Hepatocyte (in vitro differentiated cells): ENCODE measurements around the gene TBC1D7. TPM values are rescaled to one million over a fixed set of nuclear protein-coding genes. Genes with fewer than 3 reads are reported as not detected.

Experiments
- DNase-seq: peaks from one replicate; pipeline ENCODE4 v3.0.0-alpha.2; 2016; ENCODE audit warnings: low spot score
- H2AFZ ChIP-seq: fragments of 200-600 bp; sonication (generic); 2 replicates; pipeline ENCODE4 v1.6.0; 2016; ENCODE audit warnings: antibody characterized with exemption, mild to moderate bottlenecking
- H3K27ac ChIP-seq: fragments of 200-600 bp; sonication (generic); 2 replicates; pipeline ENCODE4 v1.5.1; 2016; ENCODE audit warnings: mild to moderate bottlenecking
- H3K27me3 ChIP-seq: fragments of 200-600 bp; sonication (generic); 2 replicates; pipeline ENCODE4 v1.6.1; 2016
- H3K36me3 ChIP-seq: fragments of 200-600 bp; sonication (generic); replicated peaks from 2 replicates; pipeline ENCODE4 v1.5.1; 2016; ENCODE audit warnings: low read depth; ENCODE audit not compliant: insufficient read depth
- H3K4me1 ChIP-seq: fragments of 200-600 bp; sonication (generic); 2 replicates; pipeline ENCODE4 v1.5.1; 2016; ENCODE audit warnings: mild to moderate bottlenecking, moderate library complexity; ENCODE audit not compliant: insufficient read depth
- H3K4me2 ChIP-seq: fragments of 200-600 bp; sonication (generic); 2 replicates; pipeline ENCODE4 v1.6.0; 2016
- H3K4me3 ChIP-seq: fragments of 200-600 bp; sonication (generic); 2 replicates; pipeline ENCODE4 v1.5.1; 2016; ENCODE audit warnings: mild to moderate bottlenecking
- H3K79me2 ChIP-seq: fragments of 200-600 bp; sonication (generic); 2 replicates; pipeline ENCODE4 v1.6.0; 2017; ENCODE audit warnings: mild to moderate bottlenecking
- H3K9me2 ChIP-seq: fragments of 200-600 bp; sonication (generic); replicated peaks from 2 replicates; pipeline ENCODE4 v1.6.0; 2017; ENCODE audit warnings: mild to moderate bottlenecking; ENCODE audit not compliant: insufficient read depth
- H3K9me3 ChIP-seq: fragments of 200-600 bp; sonication (generic); 2 replicates; pipeline ENCODE4 v1.5.1; 2016; ENCODE audit warnings: low read depth, mild to moderate bottlenecking
- H4K20me1 ChIP-seq: fragments of 200-600 bp; sonication (generic); 2 replicates; pipeline ENCODE4 v1.6.0; 2016; ENCODE audit warnings: mild to moderate bottlenecking; ENCODE audit not compliant: insufficient read depth, poor library complexity, severe bottlenecking
- EZH2 ChIP-seq: fragments of 200-600 bp; sonication (generic); IDR thresholded peaks from 2 replicates; pipeline ENCODE4 v1.6.1; 2016; ENCODE audit warnings: antibody characterized with exemption, mild to moderate bottlenecking, borderline replicate concordance
- EZH2phosphoT487 ChIP-seq: fragments of 200-600 bp; sonication (generic); IDR thresholded peaks from one replicate; pipeline ENCODE4 v1.6.1; 2018; ENCODE audit warnings: antibody characterized with exemption, mild to moderate bottlenecking, low read depth, moderate library complexity; ENCODE audit not compliant: unreplicated experiment, severe bottlenecking
- WGBS: methylation state at CpG from one replicate; pipeline ENCODE4 v1.1.6; 2016; ENCODE audit warnings: low lambda C conversion rate; ENCODE audit errors: missing lambda C conversion rate; 5-methylcytosine and 5-hydroxymethylcytosine counted together
- polyA plus RNA-seq: library from polyadenylated mRNA; unstranded; fragments of >200 nt; fragmentation: Nextera tagmentation; extraction: Ambion mirVana; gene quantifications from 2 replicates; pipeline ENCODE4 v1.2.1, GENCODE V29; 2016
- total RNA-seq: library from RNA; depleted of rRNA; stranded (reverse); fragments of >200 nt; gene quantifications from 2 replicates; pipeline ENCODE4 v1.2.3, GENCODE V29; 2014
- TF ChIP-seq, protein P1 (sequence below): fragments of 200-600 bp; sonication (generic); IDR thresholded peaks from 2 replicates; pipeline ENCODE4 v1.5.1; 2016; ENCODE audit warnings: antibody characterized with exemption, mild to moderate bottlenecking; ENCODE audit not compliant: poor library complexity

Gene TBC1D7
- total and polyA plus RNA-seq, 2 experiments from 2014 or later = 15.5 to 28.3 TPM

DNA sequence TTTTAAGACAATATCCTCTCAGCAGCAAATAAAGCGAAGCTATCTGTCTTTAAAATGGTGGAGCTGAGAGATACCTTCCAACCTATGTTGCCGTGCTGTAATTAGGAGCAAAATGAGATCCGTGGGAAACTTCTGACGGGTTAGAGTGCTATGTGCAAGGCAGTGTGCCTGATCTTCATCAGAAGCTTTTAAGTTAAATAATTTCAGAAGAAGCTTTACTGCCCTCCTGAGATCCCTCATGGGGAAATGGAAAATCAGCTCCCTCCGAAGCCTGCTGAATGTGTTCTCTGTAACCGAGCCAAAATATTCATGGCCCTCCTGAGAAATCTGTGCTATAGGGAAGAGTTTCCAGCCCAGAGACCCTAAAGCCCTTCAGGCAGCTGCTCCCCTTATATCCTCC lies 43.7 kb upstream of the TBC1D7 start:
- no peak overlapping the region for H3K27ac ChIP-seq
- WGBS = 59% methylated on average over 6 of the region's 6 CpGs
- no peak for DNase-seq
- H3K4me1 ChIP-seq = no peaks in the 10 kb centered on the region
- no peak overlapping the region for H3K4me3 ChIP-seq
- H2AFZ ChIP-seq = no peak overlapping the region
- no peaks in the 10 kb centered on the region for H3K9me2 ChIP-seq
- H3K27me3 ChIP-seq = no peaks in the 10 kb centered on the region
- no peaks in the 10 kb centered on the region for H3K9me3 ChIP-seq
- TF ChIP-seq, protein P1, sequence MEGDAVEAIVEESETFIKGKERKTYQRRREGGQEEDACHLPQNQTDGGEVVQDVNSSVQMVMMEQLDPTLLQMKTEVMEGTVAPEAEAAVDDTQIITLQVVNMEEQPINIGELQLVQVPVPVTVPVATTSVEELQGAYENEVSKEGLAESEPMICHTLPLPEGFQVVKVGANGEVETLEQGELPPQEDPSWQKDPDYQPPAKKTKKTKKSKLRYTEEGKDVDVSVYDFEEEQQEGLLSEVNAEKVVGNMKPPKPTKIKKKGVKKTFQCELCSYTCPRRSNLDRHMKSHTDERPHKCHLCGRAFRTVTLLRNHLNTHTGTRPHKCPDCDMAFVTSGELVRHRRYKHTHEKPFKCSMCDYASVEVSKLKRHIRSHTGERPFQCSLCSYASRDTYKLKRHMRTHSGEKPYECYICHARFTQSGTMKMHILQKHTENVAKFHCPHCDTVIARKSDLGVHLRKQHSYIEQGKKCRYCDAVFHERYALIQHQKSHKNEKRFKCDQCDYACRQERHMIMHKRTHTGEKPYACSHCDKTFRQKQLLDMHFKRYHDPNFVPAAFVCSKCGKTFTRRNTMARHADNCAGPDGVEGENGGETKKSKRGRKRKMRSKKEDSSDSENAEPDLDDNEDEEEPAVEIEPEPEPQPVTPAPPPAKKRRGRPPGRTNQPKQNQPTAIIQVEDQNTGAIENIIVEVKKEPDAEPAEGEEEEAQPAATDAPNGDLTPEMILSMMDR = no peak
- TF ChIP-seq EZH2 (no peak), EZH2phosphoT487 (no peak)
- H3K36me3 ChIP-seq = no peaks in the 10 kb centered on the region
- no peaks in the 10 kb centered on the region for H4K20me1 ChIP-seq
- no peak overlapping the region for H3K4me2 ChIP-seq
- no peaks in the 10 kb centered on the region for H3K79me2 ChIP-seq

DNA sequence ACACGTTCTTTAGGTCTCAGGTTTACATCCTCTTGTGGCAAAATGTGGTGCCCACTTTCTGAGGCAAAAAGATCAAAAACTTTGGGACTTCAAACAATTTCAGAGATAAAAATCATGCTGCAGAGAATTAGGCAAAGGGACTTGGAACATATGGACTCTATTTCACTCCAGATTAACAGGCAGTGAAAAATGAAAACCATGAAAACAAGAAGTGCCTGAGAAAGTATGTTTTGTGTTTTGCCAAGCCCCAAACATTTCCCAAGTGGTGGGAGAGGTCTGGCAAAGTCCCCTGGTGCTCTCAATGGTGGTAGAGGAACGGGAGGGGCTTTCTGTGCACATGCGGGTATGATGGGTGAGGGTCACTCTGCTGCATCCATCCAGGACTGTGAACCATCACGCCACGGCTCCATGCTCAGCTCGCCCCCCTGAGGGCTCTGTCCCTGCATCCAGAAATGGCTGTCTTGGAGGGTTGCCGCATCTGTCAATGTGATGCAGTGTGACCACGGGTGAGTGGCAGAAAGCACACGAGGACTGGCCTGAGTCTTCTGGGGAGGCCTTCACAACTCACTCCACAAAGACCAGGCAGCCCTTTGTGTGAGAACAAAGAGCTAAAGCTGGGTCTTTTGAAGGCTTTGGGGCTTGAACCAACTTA lies 43.2 kb upstream of the TBC1D7 start:
- TF ChIP-seq EZH2phosphoT487 (no peak), EZH2 (no peak)
- TF ChIP-seq, protein P1 = no peak
- H4K20me1 ChIP-seq = no peaks in the 10 kb centered on the region
- DNase-seq = no peak
- H3K27me3 ChIP-seq = no peaks in the 10 kb centered on the region
- no peaks in the 10 kb centered on the region for H3K9me2 ChIP-seq
- no peaks in the 10 kb centered on the region for H3K79me2 ChIP-seq
- no peak overlapping the region for H2AFZ ChIP-seq
- peak overlapping the region; percentile 34 for H3K27ac ChIP-seq
- 76% methylated on average over 9 of the region's 9 CpGs for WGBS
- H3K4me2 ChIP-seq = no peak overlapping the region
- H3K9me3 ChIP-seq = no peaks in the 10 kb centered on the region
- H3K4me1 ChIP-seq = no peaks in the 10 kb centered on the region
- H3K36me3 ChIP-seq = no peaks in the 10 kb centered on the region
- no peak overlapping the region for H3K4me3 ChIP-seq

DNA sequence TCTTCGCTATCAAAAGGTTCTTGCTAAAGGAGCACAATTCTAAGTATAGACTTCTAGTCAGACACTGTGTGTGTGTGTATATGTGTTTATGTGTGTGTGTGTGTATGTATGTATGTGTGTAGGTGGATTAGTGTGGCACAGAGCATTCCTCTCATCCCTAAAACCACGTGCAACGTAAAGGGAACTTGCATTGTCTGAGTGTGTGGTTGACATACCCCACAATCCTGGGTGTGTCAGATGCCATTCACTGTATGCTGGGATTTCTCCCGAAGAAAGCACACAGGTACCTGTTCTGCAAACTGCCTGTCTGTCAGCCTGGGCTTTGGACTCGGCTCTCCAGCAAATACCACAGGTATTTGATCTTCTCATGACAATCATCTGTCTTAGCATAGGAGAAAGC lies 42.3 kb upstream of the TBC1D7 start:
- H2AFZ ChIP-seq = no peak overlapping the region
- H3K79me2 ChIP-seq = no peaks in the 10 kb centered on the region
- no peaks in the 10 kb centered on the region for H3K27me3 ChIP-seq
- peak overlapping the region; percentile 34 for H3K27ac ChIP-seq
- H3K4me1 ChIP-seq = no peaks in the 10 kb centered on the region
- H4K20me1 ChIP-seq = no peaks in the 10 kb centered on the region
- no peak overlapping the region for H3K4me3 ChIP-seq
- H3K36me3 ChIP-seq = no peaks in the 10 kb centered on the region
- no peak for DNase-seq
- 60% methylated on average over 5 of the region's 5 CpGs for WGBS
- H3K9me2 ChIP-seq = no peaks in the 10 kb centered on the region
- TF ChIP-seq EZH2 (no peak), EZH2phosphoT487 (no peak)
- TF ChIP-seq, protein P1 = no peak
- H3K4me2 ChIP-seq = no peak overlapping the region
- no peaks in the 10 kb centered on the region for H3K9me3 ChIP-seq
